NT2/D1 (cell line): Measurements from ENCODE around the gene MEF2C.
"Not testable (repeated sequence)": the region's sequence is repeated elsewhere in the genome, so short reads cannot be mapped to it uniquely, and the experiment has no call there.

Experiments
- DNase-seq: peaks from one replicate; pipeline ENCODE4 v3.0.0-alpha.2; 2011; ENCODE audit warnings: low read depth, low spot score
- H3K27me3 ChIP-seq: 2 replicates; pipeline ENCODE4 v1.6.0; 2011; ENCODE audit warnings: mild to moderate bottlenecking; ENCODE audit not compliant: insufficient read length, insufficient read depth
- H3K36me3 ChIP-seq: 2 replicates; pipeline ENCODE4 v1.6.1; 2011; ENCODE audit warnings: mild to moderate bottlenecking, low read length, mixed read lengths; ENCODE audit not compliant: insufficient read depth, insufficient read length
- H3K4me1 ChIP-seq: 2 replicates; pipeline ENCODE4 v1.5.1; 2011; ENCODE audit not compliant: insufficient read depth, insufficient read length
- H3K4me3 ChIP-seq: 2 replicates; pipeline ENCODE4 v1.5.1; 2011; ENCODE audit warnings: low read depth; ENCODE audit not compliant: insufficient read length
- H3K9ac ChIP-seq: 2 replicates; pipeline ENCODE4 v1.6.0; 2011; ENCODE audit warnings: low read depth; ENCODE audit not compliant: insufficient read length
- H3K9me3 ChIP-seq: 2 replicates; pipeline ENCODE4 v1.5.1; 2011; ENCODE audit warnings: mild to moderate bottlenecking, low read length; ENCODE audit not compliant: insufficient read depth
- SUZ12 ChIP-seq: IDR thresholded peaks from 2 replicates; pipeline ENCODE4 v1.6.1; 2011; ENCODE audit not compliant: insufficient read length, insufficient read depth; ENCODE audit errors: extremely low read depth
- YY1 ChIP-seq: IDR thresholded peaks from 2 replicates; pipeline ENCODE4 v1.6.1; 2011; ENCODE audit not compliant: insufficient read length, insufficient read depth
- ZNF274 ChIP-seq: IDR thresholded peaks from 2 replicates; pipeline ENCODE4 v1.6.1; 2011; ENCODE audit warnings: mild to moderate bottlenecking, low read depth, low read length

Gene MEF2C

DNA sequence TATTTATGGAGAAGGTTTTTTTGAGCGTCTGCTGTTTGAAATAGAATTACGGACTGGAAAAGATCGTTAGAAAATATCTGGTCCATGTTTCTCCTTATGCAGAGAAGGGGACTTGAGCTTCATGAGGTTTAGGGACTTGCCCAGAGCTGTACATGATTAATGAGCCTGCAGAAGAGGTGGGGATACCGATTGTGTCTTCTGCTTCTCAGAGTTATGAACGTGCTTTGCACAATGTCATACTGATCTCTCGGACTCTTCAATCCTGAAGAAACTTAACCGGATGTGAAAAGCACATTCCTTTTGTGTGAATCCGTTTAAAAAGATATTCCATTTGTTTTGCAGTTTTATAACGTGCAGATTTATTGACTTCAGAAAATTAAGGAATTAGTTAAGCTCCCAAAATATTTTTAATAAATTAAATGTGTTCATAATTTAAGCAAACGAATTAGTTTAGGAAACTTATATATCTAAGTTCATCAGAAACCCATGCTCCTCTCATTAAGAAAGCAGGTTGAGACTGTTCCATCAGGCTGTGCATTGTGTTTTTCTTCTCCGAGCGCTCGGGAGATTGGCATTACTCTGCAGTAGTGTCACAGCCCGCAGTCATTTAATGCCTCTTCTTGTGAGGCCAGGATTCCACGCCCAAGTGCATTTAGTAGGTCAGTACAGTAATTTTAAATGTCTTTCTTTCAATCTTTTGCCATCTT, 40.8 kb upstream of the MEF2C start:
- no peaks in the 10 kb centered on the region for H3K36me3 ChIP-seq
- no peaks in the 10 kb centered on the region for H3K9me3 ChIP-seq
- TF ChIP-seq ZNF274 = no peak
- TF ChIP-seq SUZ12 = no peak
- no peak for TF ChIP-seq YY1
- H3K4me3 ChIP-seq = no peak overlapping the region
- H3K9ac ChIP-seq = no peak overlapping the region
- no peaks in the 10 kb centered on the region for H3K4me1 ChIP-seq
- no peaks in the 10 kb centered on the region for H3K27me3 ChIP-seq
- DNase-seq = no peak

- H3K36me3 ChIP-seq, H3K9ac ChIP-seq, H3K9me3 ChIP-seq, DNase-seq, H3K4me1 ChIP-seq, H3K4me3 ChIP-seq, H3K27me3 ChIP-seq: not testable (repeated sequence)
Observed at GRCh38 chr5:88912743-88913142, 29.8 kb upstream of the MEF2C start.

DNA sequence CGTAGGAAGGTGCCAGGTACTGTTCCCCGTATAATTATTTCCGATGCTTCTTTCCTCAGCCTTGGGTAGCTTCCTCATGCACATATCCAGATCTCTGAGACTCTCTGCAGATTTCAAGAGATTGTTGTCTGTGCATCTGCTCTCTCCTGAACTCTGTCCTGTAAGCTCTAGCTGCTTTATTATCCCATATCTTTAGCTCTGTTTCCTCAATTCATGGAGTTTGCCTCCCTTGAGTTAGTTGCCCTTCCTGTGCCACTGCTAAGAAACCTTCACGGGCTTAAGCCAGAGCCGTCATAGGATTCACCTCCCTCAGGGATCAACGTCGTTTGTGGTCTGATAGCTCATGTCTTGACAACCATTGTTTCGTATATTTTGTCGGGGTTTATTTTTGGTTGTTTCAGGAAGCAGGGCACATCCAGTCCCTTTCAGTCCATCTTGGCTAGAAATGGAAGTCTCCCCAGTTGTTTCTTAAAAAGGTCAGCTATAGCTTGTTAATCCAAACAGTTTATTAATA, 28.1 kb upstream of the MEF2C start:
- H3K9me3 ChIP-seq, H3K4me1 ChIP-seq: not testable (repeated sequence)

DNA sequence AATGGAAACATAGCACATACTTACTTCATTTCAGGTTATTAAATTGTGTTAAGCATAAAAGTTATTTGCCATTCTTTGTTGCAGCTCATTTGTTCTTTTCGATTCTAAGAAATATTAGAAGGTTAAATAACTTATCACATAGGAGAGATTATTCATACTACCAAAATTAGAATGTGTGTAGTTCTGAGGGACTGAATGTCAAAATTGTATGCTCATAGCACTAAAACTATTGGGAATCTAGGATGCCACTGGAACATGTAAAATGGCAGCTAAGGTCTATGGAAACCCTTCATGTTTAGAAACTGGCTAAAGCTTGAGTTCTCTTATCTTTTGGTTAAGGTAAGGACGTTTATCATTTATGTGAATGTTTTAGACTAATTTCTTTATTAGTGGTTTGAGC, 21.5 kb upstream of the MEF2C start:
- DNase-seq, H3K4me3 ChIP-seq, H3K9ac ChIP-seq, H3K9me3 ChIP-seq, H3K27me3 ChIP-seq, H3K36me3 ChIP-seq, H3K4me1 ChIP-seq: not testable (repeated sequence)

More for the DNA sequence above, 28.1 kb upstream of the MEF2C start:
- not testable (repeated sequence) for H3K4me3 ChIP-seq, H3K9ac ChIP-seq, H3K36me3 ChIP-seq, DNase-seq, H3K27me3 ChIP-seq

- H3K9me3 ChIP-seq, H3K9ac ChIP-seq, H3K36me3 ChIP-seq, DNase-seq, H3K27me3 ChIP-seq, H3K4me1 ChIP-seq, H3K4me3 ChIP-seq: not testable (repeated sequence)
Observed at GRCh38 chr5:88903966-88904365, 21.0 kb upstream of the MEF2C start.

GRCh38 chr5:88901077-88901476, 18.1 kb upstream of the MEF2C start:
- not testable (repeated sequence) for H3K9me3 ChIP-seq, H3K4me3 ChIP-seq, H3K4me1 ChIP-seq, H3K36me3 ChIP-seq, DNase-seq, H3K27me3 ChIP-seq, H3K9ac ChIP-seq

- no peaks in the 10 kb centered on the region for H3K9me3 ChIP-seq
- DNase-seq = no peak
- H3K4me3 ChIP-seq = no peak overlapping the region
- H3K36me3 ChIP-seq = no peaks in the 10 kb centered on the region
- TF ChIP-seq SUZ12 = no peak
- no peak for TF ChIP-seq YY1
- TF ChIP-seq ZNF274 = no peak
- H3K9ac ChIP-seq = no peak overlapping the region
- H3K27me3 ChIP-seq = no peaks in the 10 kb centered on the region
- no peaks in the 10 kb centered on the region for H3K4me1 ChIP-seq
Observed at GRCh38 chr5:88899096-88899737, 16.2 kb upstream of the MEF2C start.

- no peaks in the 10 kb centered on the region for H3K27me3 ChIP-seq
Observed at GRCh38 chr5:88897748-88898147, 14.8 kb upstream of the MEF2C start.

More at GRCh38 chr5:88897748-88898147, 14.8 kb upstream of the MEF2C start:
- H3K4me3 ChIP-seq = no peak overlapping the region
- H3K36me3 ChIP-seq = no peaks in the 10 kb centered on the region
- H3K4me1 ChIP-seq = no peaks in the 10 kb centered on the region
- TF ChIP-seq ZNF274 = no peak
- TF ChIP-seq YY1 = no peak
- TF ChIP-seq SUZ12 = no peak
- DNase-seq = no peak
- no peaks in the 10 kb centered on the region for H3K9me3 ChIP-seq
- H3K9ac ChIP-seq = no peak overlapping the region
